ENCODE results near the gene SPATA31C1. TPM values are rescaled to one million over a fixed set of nuclear protein-coding genes. Genes with fewer than 3 reads are reported as not detected.

Gene SPATA31C1
- total RNA-seq, 1 experiment from 2014 or later: not detected

DNA sequence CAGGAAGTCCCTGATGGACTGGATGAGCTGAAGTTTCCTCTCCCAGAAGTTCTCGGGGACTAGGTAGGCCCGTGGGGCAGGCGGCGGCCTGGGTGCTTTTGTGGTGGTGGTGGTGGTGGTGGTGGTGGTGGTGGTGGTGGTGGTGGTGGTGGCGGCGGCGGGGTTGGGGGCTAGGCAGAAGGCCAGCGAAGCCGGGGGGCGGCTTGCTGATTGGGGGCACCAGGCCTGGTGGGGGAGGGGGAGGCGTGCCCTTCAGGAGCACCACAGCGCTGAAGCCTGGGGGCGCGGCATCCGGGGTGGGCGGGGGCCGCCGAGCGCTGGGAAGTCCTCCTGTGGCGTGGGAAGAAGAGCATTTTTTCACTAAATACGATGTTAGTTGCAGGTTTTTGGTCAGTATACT, 26.9 kb downstream of the SPATA31C1 start:
- Histone ChIP-seq H3K79me2 (ENCODE audit: insufficient read depth, low read length) (no peaks in the 10 kb centered on the region), H3K27ac (ENCODE audit: low read depth, low read length) (no peak overlapping the region), H3K4me2 (ENCODE audit: low read length) (no peak overlapping the region), H3K9ac (ENCODE audit: low read length) (no peak overlapping the region), H3K9me3 (ENCODE audit: control insufficient read depth in 1 of 2, insufficient read depth in 1 of 2, low read depth in 1 of 2, low read length in 2 of 2) (no peaks in the 10 kb centered on the region), H3K36me3 (ENCODE audit: control insufficient read depth in 1 of 2, insufficient read depth in 2 of 2, low read length in 2 of 2) (no peaks in the 10 kb centered on the region), H3K4me1 (ENCODE audit: control insufficient read depth in 1 of 2, insufficient read depth in 2 of 2, low read length in 2 of 2) (no peaks in the 10 kb centered on the region), H3K4me3 (replicated peaks in 1 of 2; ENCODE audit: low read depth in 1 of 2, low read length in 2 of 2) (no peak overlapping the region), H3K9me2 (ENCODE audit: insufficient read depth) (no peaks in the 10 kb centered on the region), H3K27me3 (ENCODE audit: insufficient read depth, low read length) (no peaks in the 10 kb centered on the region), H4K20me1 (ENCODE audit: insufficient read depth) (no peaks in the 10 kb centered on the region), H2AFZ (ENCODE audit: low read depth, low read length, poor library complexity, severe bottlenecking) (no peak overlapping the region)
- no peak for TF ChIP-seq ELF1 (IDR thresholded peaks at IDR 0.05; ENCODE audit: borderline replicate concordance, low read depth)
- TF ChIP-seq TCF7L2 (IDR thresholded peaks at IDR 0.05; ENCODE audit: borderline replicate concordance, extremely low read depth, insufficient read depth, insufficient read length): no peak
- no peak for TF ChIP-seq POLR2A (IDR thresholded peaks at IDR 0.05; ENCODE audit: borderline replicate concordance, extremely low read depth, insufficient read depth, insufficient read length)
- TF ChIP-seq, protein P1, sequence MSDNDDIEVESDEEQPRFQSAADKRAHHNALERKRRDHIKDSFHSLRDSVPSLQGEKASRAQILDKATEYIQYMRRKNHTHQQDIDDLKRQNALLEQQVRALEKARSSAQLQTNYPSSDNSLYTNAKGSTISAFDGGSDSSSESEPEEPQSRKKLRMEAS (IDR thresholded peaks at IDR 0.05): no peak
- TF ChIP-seq EGR1 (IDR thresholded peaks at IDR 0.05; ENCODE audit: low read depth): no peak
- no peak for TF ChIP-seq ZNF274 (IDR thresholded peaks at IDR 0.05; ENCODE audit: low read depth, low read length)
- ChIA-PET RAD21 (ENCODE audit: low non-redundant PET in 1 of 2, low total read pairs in 2 of 2, uncharacterized antibody in 2 of 2, unreplicated experiment in 2 of 2) (no interaction called here), CTCF (no interaction called here), POLR2A (no interaction called here)
- no TSS peak for BruUV-seq (replicated peaks)
- DNase-seq (ENCODE audit: low read depth, low spot score) (no peak), ATAC-seq (no peak)
- intact Hi-C loops (cut with micrococcal nuclease): no loop called here

DNA sequence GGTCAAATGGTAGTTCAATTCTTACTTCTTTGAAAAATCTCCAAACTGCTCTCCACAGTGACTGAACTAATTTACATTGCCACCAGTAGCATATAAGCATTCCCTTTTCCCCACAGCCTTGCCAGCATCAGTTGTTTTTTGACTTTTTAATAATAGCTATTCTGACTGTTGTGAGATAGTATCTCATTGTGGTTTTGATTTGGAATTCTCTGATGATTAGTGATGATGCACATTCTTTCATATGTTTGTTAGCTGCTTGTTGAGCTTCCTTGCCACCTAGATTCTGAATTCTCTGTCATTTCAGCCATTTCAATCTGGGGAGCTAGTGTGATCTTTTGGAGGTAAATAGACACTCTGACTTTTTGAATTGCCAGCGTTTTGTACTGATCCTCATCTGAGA, 32.5 kb downstream of the SPATA31C1 start:
- POLR2A ChIA-PET: no interaction called here
- no peaks in the 10 kb centered on the region for H3K27me3 ChIP-seq (ENCODE audit: insufficient read depth, low read length)
- H3K9ac ChIP-seq (ENCODE audit: low read length): no peak overlapping the region
- DNase-seq (ENCODE audit: low read depth, low spot score) (no peak), ATAC-seq (no peak)
- intact Hi-C loops (cut with micrococcal nuclease): loop anchor here (1.0 to 10.0 kb wide), 7 partner anchors 91 to 1325 kb away; partner anchors contain the start of gene SPIN1
- H3K79me2 ChIP-seq (ENCODE audit: insufficient read depth, low read length): no peaks in the 10 kb centered on the region
- no peaks in the 10 kb centered on the region for H3K9me3 ChIP-seq (ENCODE audit: control insufficient read depth in 1 of 2, insufficient read depth in 1 of 2, low read depth in 1 of 2, low read length in 2 of 2)
- RAD21 ChIA-PET (ENCODE audit: low non-redundant PET in 1 of 2, low total read pairs in 2 of 2, uncharacterized antibody in 2 of 2, unreplicated experiment in 2 of 2): no interaction called here
- H3K36me3 ChIP-seq (ENCODE audit: control insufficient read depth in 1 of 2, insufficient read depth in 2 of 2, low read length in 2 of 2): no peaks in the 10 kb centered on the region
- no peaks in the 10 kb centered on the region for H4K20me1 ChIP-seq (ENCODE audit: insufficient read depth)
- H3K4me1 ChIP-seq (ENCODE audit: control insufficient read depth in 1 of 2, insufficient read depth in 2 of 2, low read length in 2 of 2): no peaks in the 10 kb centered on the region
- no TSS peak for BruUV-seq (replicated peaks)
- no peak overlapping the region for H3K4me2 ChIP-seq (ENCODE audit: low read length)
- no peak overlapping the region for H2AFZ ChIP-seq (ENCODE audit: low read depth, low read length, poor library complexity, severe bottlenecking)
- CTCF ChIA-PET: interaction anchor here (2.9 to 3.0 kb wide), 2 partner anchors 91 to 641 kb away, joined by 9 to 13 read pairs; no protein-coding TSS in a partner anchor
- H3K9me2 ChIP-seq (ENCODE audit: insufficient read depth): no peaks in the 10 kb centered on the region
- H3K27ac ChIP-seq (ENCODE audit: low read depth, low read length): no peak overlapping the region
- no peak overlapping the region for H3K4me3 ChIP-seq (replicated peaks in 1 of 2; ENCODE audit: low read depth in 1 of 2, low read length in 2 of 2)
- TF ChIP-seq TCF7L2 (IDR thresholded peaks at IDR 0.05; ENCODE audit: borderline replicate concordance, extremely low read depth, insufficient read depth, insufficient read length): no peak
- TF ChIP-seq, protein P2, sequence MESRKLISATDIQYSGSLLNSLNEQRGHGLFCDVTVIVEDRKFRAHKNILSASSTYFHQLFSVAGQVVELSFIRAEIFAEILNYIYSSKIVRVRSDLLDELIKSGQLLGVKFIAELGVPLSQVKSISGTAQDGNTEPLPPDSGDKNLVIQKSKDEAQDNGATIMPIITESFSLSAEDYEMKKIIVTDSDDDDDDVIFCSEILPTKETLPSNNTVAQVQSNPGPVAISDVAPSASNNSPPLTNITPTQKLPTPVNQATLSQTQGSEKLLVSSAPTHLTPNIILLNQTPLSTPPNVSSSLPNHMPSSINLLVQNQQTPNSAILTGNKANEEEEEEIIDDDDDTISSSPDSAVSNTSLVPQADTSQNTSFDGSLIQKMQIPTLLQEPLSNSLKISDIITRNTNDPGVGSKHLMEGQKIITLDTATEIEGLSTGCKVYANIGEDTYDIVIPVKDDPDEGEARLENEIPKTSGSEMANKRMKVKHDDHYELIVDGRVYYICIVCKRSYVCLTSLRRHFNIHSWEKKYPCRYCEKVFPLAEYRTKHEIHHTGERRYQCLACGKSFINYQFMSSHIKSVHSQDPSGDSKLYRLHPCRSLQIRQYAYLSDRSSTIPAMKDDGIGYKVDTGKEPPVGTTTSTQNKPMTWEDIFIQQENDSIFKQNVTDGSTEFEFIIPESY (IDR thresholded peaks at IDR 0.05; ENCODE audit: extremely low read depth, insufficient replicate concordance, low read length): no peak
- TF ChIP-seq SIN3A (IDR thresholded peaks at IDR 0.05; ENCODE audit: low read depth): no peak
- TF ChIP-seq, protein P3, sequence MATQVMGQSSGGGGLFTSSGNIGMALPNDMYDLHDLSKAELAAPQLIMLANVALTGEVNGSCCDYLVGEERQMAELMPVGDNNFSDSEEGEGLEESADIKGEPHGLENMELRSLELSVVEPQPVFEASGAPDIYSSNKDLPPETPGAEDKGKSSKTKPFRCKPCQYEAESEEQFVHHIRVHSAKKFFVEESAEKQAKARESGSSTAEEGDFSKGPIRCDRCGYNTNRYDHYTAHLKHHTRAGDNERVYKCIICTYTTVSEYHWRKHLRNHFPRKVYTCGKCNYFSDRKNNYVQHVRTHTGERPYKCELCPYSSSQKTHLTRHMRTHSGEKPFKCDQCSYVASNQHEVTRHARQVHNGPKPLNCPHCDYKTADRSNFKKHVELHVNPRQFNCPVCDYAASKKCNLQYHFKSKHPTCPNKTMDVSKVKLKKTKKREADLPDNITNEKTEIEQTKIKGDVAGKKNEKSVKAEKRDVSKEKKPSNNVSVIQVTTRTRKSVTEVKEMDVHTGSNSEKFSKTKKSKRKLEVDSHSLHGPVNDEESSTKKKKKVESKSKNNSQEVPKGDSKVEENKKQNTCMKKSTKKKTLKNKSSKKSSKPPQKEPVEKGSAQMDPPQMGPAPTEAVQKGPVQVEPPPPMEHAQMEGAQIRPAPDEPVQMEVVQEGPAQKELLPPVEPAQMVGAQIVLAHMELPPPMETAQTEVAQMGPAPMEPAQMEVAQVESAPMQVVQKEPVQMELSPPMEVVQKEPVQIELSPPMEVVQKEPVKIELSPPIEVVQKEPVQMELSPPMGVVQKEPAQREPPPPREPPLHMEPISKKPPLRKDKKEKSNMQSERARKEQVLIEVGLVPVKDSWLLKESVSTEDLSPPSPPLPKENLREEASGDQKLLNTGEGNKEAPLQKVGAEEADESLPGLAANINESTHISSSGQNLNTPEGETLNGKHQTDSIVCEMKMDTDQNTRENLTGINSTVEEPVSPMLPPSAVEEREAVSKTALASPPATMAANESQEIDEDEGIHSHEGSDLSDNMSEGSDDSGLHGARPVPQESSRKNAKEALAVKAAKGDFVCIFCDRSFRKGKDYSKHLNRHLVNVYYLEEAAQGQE (IDR thresholded peaks at IDR 0.05; ENCODE audit: low read depth): no peak
- no peak for TF ChIP-seq EZH2 (IDR thresholded peaks at IDR 0.05)
- TF ChIP-seq CEBPB (IDR thresholded peaks at IDR 0.05; ENCODE audit: low read depth): no peak
- no peak for TF ChIP-seq SRF (IDR thresholded peaks at IDR 0.05; ENCODE audit: low read depth)
- no peak for TF ChIP-seq POLR2AphosphoS5 (IDR thresholded peaks at IDR 0.05; ENCODE audit: low read depth, low read length)
- no peak for TF ChIP-seq ZNF274 (IDR thresholded peaks at IDR 0.05; ENCODE audit: low read depth, low read length)
- TF ChIP-seq EZH2phosphoT487 (IDR thresholded peaks at IDR 0.05; ENCODE audit: borderline replicate concordance): no peak
- no peak for TF ChIP-seq POLR2A (IDR thresholded peaks at IDR 0.05; ENCODE audit: borderline replicate concordance, extremely low read depth, insufficient read depth, insufficient read length)
- TF ChIP-seq ZFX (IDR thresholded peaks at IDR 0.05): no peak
- TF ChIP-seq SP1 (IDR thresholded peaks at IDR 0.05; ENCODE audit: low read depth): no peak
- TF ChIP-seq JUND (IDR thresholded peaks at IDR 0.05): no peak

Data from HCT116 (cell line).